ENCODE results near the gene IFI16. TPM values are rescaled to one million over a fixed set of nuclear protein-coding genes. Genes with fewer than 3 reads are reported as not detected.
"Not testable (repeated sequence)": the region's sequence is repeated elsewhere in the genome, so short reads cannot be mapped to it uniquely, and the experiment has no call there.

The IFI16 gene
- total RNA-seq, 1 donor from 2014 or later: 34.3 TPM

DNA sequence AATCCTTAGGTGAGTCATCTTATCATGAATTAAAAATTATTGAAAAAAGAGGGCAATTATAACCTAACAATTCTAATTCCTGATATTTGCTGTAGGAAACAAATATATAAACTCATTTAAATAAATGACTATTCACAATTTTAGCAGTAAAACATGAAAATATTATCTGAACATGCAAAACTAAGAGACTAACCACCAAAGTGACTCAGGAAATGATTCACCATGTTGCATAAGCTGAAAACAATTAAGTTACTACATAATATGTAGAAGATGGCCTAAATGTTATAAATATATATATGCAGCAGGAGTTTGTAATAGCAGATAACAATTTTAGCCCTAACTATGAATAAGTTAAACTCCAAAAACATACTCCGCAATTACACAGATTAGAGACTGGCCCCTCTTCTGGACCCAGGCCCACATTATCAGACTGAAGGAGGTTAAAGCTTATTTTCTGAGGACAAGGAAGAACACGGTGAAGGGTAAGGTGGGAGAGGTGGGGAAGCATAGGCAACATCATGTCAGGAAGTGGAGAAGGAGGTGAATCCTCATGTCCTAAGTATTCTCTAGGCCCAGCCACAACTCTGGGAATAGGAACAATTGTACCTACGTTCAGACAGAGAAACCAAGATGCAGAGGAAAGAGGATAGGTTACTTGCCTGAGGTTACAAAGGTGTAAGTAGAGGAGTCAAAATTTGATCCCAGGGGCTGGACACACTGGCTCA, 82.5 kb downstream of the IFI16 start:
- H3K4me3 ChIP-seq (ENCODE audit: low read depth, low read length): no peak overlapping the region

GRCh38 chr1:159098596-159098995, 88.9 kb downstream of the IFI16 start:
- Histone ChIP-seq H3K27me3 (ENCODE audit: control insufficient read depth, insufficient read depth, low read length) (no peaks in the 10 kb centered on the region), H3K4me3 (ENCODE audit: low read depth, low read length) (no peak overlapping the region)
- TF ChIP-seq CTCF (IDR thresholded peaks at IDR 0.05; ENCODE audit: insufficient read depth, low read length, poor library complexity, severe bottlenecking): no peak

More for the DNA sequence above, 82.5 kb downstream of the IFI16 start:
- no peak for DNase-seq (ENCODE audit: low read depth)
- TF ChIP-seq CTCF (IDR thresholded peaks at IDR 0.05; ENCODE audit: insufficient read depth, low read length, poor library complexity, severe bottlenecking): no peak
- H3K27me3 ChIP-seq (ENCODE audit: control insufficient read depth, insufficient read depth, low read length): no peaks in the 10 kb centered on the region
- H3K36me3 ChIP-seq (ENCODE audit: control insufficient read depth, insufficient read depth, low read length): no peaks in the 10 kb centered on the region

GRCh38 chr1:159100589-159100988, 90.9 kb downstream of the IFI16 start:
- Histone ChIP-seq H3K27me3 (ENCODE audit: control insufficient read depth, insufficient read depth, low read length) (no peaks in the 10 kb centered on the region), H3K36me3 (ENCODE audit: control insufficient read depth, insufficient read depth, low read length) (no peaks in the 10 kb centered on the region), H3K4me3 (ENCODE audit: low read depth, low read length) (no peak overlapping the region)
- no peak for DNase-seq (ENCODE audit: low read depth)
- no peak for TF ChIP-seq CTCF (IDR thresholded peaks at IDR 0.05; ENCODE audit: insufficient read depth, low read length, poor library complexity, severe bottlenecking)

More at GRCh38 chr1:159098596-159098995, 88.9 kb downstream of the IFI16 start:
- H3K36me3 ChIP-seq (ENCODE audit: control insufficient read depth, insufficient read depth, low read length): no peaks in the 10 kb centered on the region
- DNase-seq (ENCODE audit: low read depth): no peak

GRCh38 chr1:159103021-159103420, 93.3 kb downstream of the IFI16 start:
- H3K4me3 ChIP-seq (ENCODE audit: low read depth, low read length); H3K27me3 ChIP-seq (ENCODE audit: control insufficient read depth, insufficient read depth, low read length); H3K36me3 ChIP-seq (ENCODE audit: control insufficient read depth, insufficient read depth, low read length); DNase-seq (ENCODE audit: low read depth): not testable (repeated sequence)

Other genes starting within 250 kb of the IFI16 start
- not detected in 2 replicates for gene OR6N1, start 237.7 kb upstream of the IFI16 start, total RNA-seq
- gene OR6N2, start 228.7 kb upstream of the IFI16 start, total RNA-seq: not detected in 2 replicates
- not detected in 2 replicates for gene MNDA, start 178.6 kb upstream of the IFI16 start, total RNA-seq
- not detected in 2 replicates for gene PYHIN1, start 78.4 kb upstream of the IFI16 start, total RNA-seq
- not detected in 2 replicates for gene AIM2, start 66.9 kb downstream of the IFI16 start, total RNA-seq
- gene CADM3, start 161.7 kb downstream of the IFI16 start, total RNA-seq: 0.04 TPM in 1 of 2 replicates, not detected in the other
- gene ACKR1, start 195.0 kb downstream of the IFI16 start, total RNA-seq: not detected in 2 replicates